WTC11 (cell line): ENCODE measurements around the gene GIMAP4. TPM values are rescaled to one million over a fixed set of nuclear protein-coding genes. Genes with fewer than 3 reads are reported as not detected.

Experiments
- ATAC-seq: fragments of 200-7000 bp; cut with Tn5 transposase; 2 replicates; pipeline ENCODE4 v1.10.0; 2021; ENCODE audit warnings: mild to moderate bottlenecking, moderate library complexity
- Bru-seq: library from RNA; stranded (reverse); fragments of 400-500 nt; gene quantifications from one replicate; lab custom pipeline; 2021; lab: Mats Ljungman, UMichigan
- CTCF ChIA-PET: fragments of 300-600 bp; sonication (Branson Sonifier 250); formaldehyde crosslinking; loops from one replicate; lab custom pipeline; 2021; ENCODE audit warnings: antibody characterized with exemption; lab: Charles Lee
- POLR2A ChIA-PET: fragments of 350-600 bp; sonication (Branson Sonifier 250); formaldehyde crosslinking; loops from one replicate; lab custom pipeline; 2021; ENCODE audit warnings: antibody characterized with exemption; lab: Charles Lee
- DNase-seq: peaks from one replicate; pipeline ENCODE4 v3.0.0; 2021; ENCODE audit warnings: low spot score
- H3K27ac Mint-ChIP-seq: 2 replicates; pipeline ENCODE4 v1.8.0; 2021; ENCODE audit warnings: mixed read lengths
- H3K27me3 Mint-ChIP-seq: 2 replicates; pipeline ENCODE4 v1.8.0; 2021; ENCODE audit warnings: low read depth, mild to moderate bottlenecking, moderate library complexity, mixed read lengths
- H3K36me3 Mint-ChIP-seq: 2 replicates; pipeline ENCODE4 v1.8.0; 2021; ENCODE audit warnings: mixed read lengths
- H3K4me1 Mint-ChIP-seq: 2 replicates; pipeline ENCODE4 v1.8.0; 2022; ENCODE audit warnings: mixed read lengths
- H3K4me3 Mint-ChIP-seq: 2 replicates; pipeline ENCODE4 v1.8.0; 2021; ENCODE audit warnings: mild to moderate bottlenecking, moderate library complexity, mixed read lengths
- H3K9me3 Mint-ChIP-seq: 2 replicates; pipeline ENCODE4 v1.8.0; 2021; ENCODE audit warnings: mixed read lengths
- CREB1 ChIP-seq: sonication (generic); formaldehyde crosslinking; IDR thresholded peaks from 2 replicates; pipeline ENCODE4 v1.8.0; 2023; ENCODE audit warnings: mild to moderate bottlenecking, missing genetic modification reagents
- ESRRA ChIP-seq: sonication (generic); formaldehyde crosslinking; IDR thresholded peaks from 2 replicates; pipeline ENCODE4 v1.8.1; 2022; ENCODE audit warnings: mild to moderate bottlenecking, missing genetic modification reagents, borderline replicate concordance
- FOXK1 ChIP-seq: sonication (generic); formaldehyde crosslinking; IDR thresholded peaks from 2 replicates; pipeline ENCODE4 v1.8.0; 2022; ENCODE audit warnings: mild to moderate bottlenecking, moderate library complexity, missing genetic modification reagents
- GABPB1 ChIP-seq: sonication (generic); formaldehyde crosslinking; IDR thresholded peaks from 2 replicates; pipeline ENCODE4 v1.8.1; 2023; ENCODE audit warnings: mild to moderate bottlenecking, missing genetic modification reagents
- GRHL2 ChIP-seq: fragments of 250-450 bp; sonication (Bioruptor Pico); IDR thresholded peaks from 2 replicates; pipeline ENCODE4 v1.8.0; 2022; ENCODE audit warnings: mild to moderate bottlenecking, moderate library complexity; ENCODE audit not compliant: insufficient replicate concordance, severe bottlenecking
- GTF2I ChIP-seq: fragments of 250-450 bp; sonication (Bioruptor Pico); conservative IDR thresholded peaks from 2 replicates; pipeline ENCODE4 v1.4.0; 2021; ENCODE audit warnings: mild to moderate bottlenecking
- HMGA2 ChIP-seq: fragments of 250-450 bp; sonication (Bioruptor Pico); IDR thresholded peaks from 2 replicates; pipeline ENCODE4 v1.4.0; 2021; ENCODE audit warnings: mild to moderate bottlenecking, moderate library complexity
- IRF2 ChIP-seq: sonication (generic); formaldehyde crosslinking; IDR thresholded peaks from 2 replicates; pipeline ENCODE4 v1.8.0; 2022; ENCODE audit warnings: low read depth, missing genetic modification reagents, borderline replicate concordance
- JAZF1 ChIP-seq: fragments of 250-450 bp; sonication (Bioruptor Pico); IDR thresholded peaks from 2 replicates; pipeline ENCODE4 v1.9.0; 2021; ENCODE audit warnings: moderate library complexity, mild to moderate bottlenecking, inconsistent platforms
- JUN ChIP-seq: sonication (generic); formaldehyde crosslinking; IDR thresholded peaks from 2 replicates; pipeline ENCODE4 v1.8.0; 2023; ENCODE audit warnings: mild to moderate bottlenecking, missing genetic modification reagents
- KAT7 ChIP-seq: sonication (generic); formaldehyde crosslinking; IDR thresholded peaks from 2 replicates; pipeline ENCODE4 v1.8.1; 2023; ENCODE audit warnings: missing genetic modification reagents, mild to moderate bottlenecking, borderline replicate concordance
- NFE2L1 ChIP-seq: sonication (generic); formaldehyde crosslinking; IDR thresholded peaks from 2 replicates; pipeline ENCODE4 v1.8.1; 2023; ENCODE audit warnings: missing genetic modification reagents
- NR1H2 ChIP-seq: sonication (generic); formaldehyde crosslinking; IDR thresholded peaks from 2 replicates; pipeline ENCODE4 v1.9.0; 2021; ENCODE audit warnings: mild to moderate bottlenecking, moderate library complexity, missing genetic modification reagents
- SMAD4 ChIP-seq: sonication (generic); formaldehyde crosslinking; IDR thresholded peaks from 2 replicates; pipeline ENCODE4 v1.8.0; 2022; ENCODE audit warnings: mild to moderate bottlenecking, missing genetic modification reagents
- SP1 ChIP-seq: sonication (generic); formaldehyde crosslinking; conservative IDR thresholded peaks from 2 replicates; pipeline ENCODE4 v1.8.1; 2022; ENCODE audit warnings: missing genetic modification reagents
- TP53 ChIP-seq: sonication (generic); formaldehyde crosslinking; IDR thresholded peaks from 2 replicates; pipeline ENCODE4 v1.8.1; 2023; ENCODE audit warnings: mild to moderate bottlenecking, missing genetic modification reagents
- ZNF416 ChIP-seq: fragments of 250-450 bp; sonication (Bioruptor Pico); IDR thresholded peaks from 2 replicates; pipeline ENCODE4 v1.9.0; 2021; ENCODE audit warnings: mild to moderate bottlenecking, inconsistent platforms
- ZNF671 ChIP-seq: fragments of 250-450 bp; sonication (Bioruptor Pico); IDR thresholded peaks from 2 replicates; pipeline ENCODE4 v1.8.0; 2021; ENCODE audit warnings: mild to moderate bottlenecking
- long read RNA-seq, 3 experiments: library from RNA in 1 of 3; library from capped mRNA in 1 of 3; library from polyadenylated mRNA in 1 of 3; unstranded in 2 of 3; stranded (forward) in 1 of 3; transcript quantifications; one replicate each; pipeline ENCODE4 v2.0.0, GENCODE V29; 2021
- total RNA-seq: library from RNA; stranded (reverse); gene quantifications from 3 replicates; pipeline ENCODE4 v1.2.3, GENCODE V29; 2021
- TF ChIP-seq, protein P1 (sequence below): sonication (generic); formaldehyde crosslinking; IDR thresholded peaks from 2 replicates; pipeline ENCODE4 v1.8.1; 2023; ENCODE audit warnings: mild to moderate bottlenecking, missing genetic modification reagents
- TF ChIP-seq, protein P2 (sequence below): sonication (generic); formaldehyde crosslinking; IDR thresholded peaks from 2 replicates; pipeline ENCODE4 v1.8.1; 2023; ENCODE audit warnings: mild to moderate bottlenecking, missing genetic modification reagents, moderate library complexity
- TF ChIP-seq, protein P3 (sequence below): fragments of 250-450 bp; sonication (Bioruptor Pico); IDR thresholded peaks from 2 replicates; pipeline ENCODE4 v2.1.2; 2022; ENCODE audit warnings: mild to moderate bottlenecking, moderate library complexity
- TF ChIP-seq, protein P4 (sequence below): sonication (generic); formaldehyde crosslinking; IDR thresholded peaks from 2 replicates; pipeline ENCODE4 v1.8.1; 2022; ENCODE audit warnings: low read depth, missing genetic modification reagents, borderline replicate concordance
- TF ChIP-seq, protein P5 (sequence below): fragments of 250-450 bp; sonication (Bioruptor Pico); IDR thresholded peaks from 2 replicates; pipeline ENCODE4 v1.9.0; 2021; ENCODE audit warnings: mild to moderate bottlenecking

Gene GIMAP4
- 0.28 to 0.39 TPM (median 0.30 TPM) in 3 replicates for total RNA-seq
- Bru-seq, nascent RNA: not detected
- long read RNA-seq, experiment 1: 0 reads
- long read RNA-seq, experiment 2: 0 reads
- long read RNA-seq, experiment 3: 0 reads

DNA sequence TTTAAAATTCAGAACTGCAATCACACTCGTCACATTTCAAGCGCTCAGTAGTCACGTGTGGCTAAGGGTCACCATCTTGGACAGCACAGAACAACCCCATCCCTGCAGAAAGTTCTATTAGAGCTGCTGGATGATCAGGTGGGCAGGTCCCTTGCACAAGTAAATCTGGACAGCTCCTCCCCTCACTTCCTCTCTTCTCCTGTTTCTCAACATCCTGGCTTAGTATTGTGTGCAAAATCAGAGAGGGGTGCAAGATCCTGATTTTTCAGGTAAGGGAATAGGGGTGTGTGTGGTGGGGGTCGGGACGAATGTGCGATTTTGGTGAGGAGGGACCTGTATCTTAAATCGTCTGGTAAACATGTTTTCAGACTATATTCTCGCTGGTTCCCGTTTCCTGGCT is at the start of gene GIMAP4:
GIMAP4 (plus strand) TSS at position 222 of the 400 bp plus-strand sequence. CDS start 2,512 bp downstream, outside the sequence.
- Mint-ChIP-seq H3K27me3 (no peaks in the 10 kb centered on the region; the same call in none of the 2 replicates), H3K4me1 (peaks cover 40% of the 10 kb centered on the region), H3K36me3 (no peaks in the 10 kb centered on the region), H3K4me3 (no peak within 1 kb of the TSS), H3K9me3 (no peaks in the 10 kb centered on the region), H3K27ac (no peak within 1 kb of the TSS)
- TF ChIP-seq NR1H2: no peak
- TF ChIP-seq CREB1 (CRISPR knock-in tag): no peak
- TF ChIP-seq ZNF416 (CRISPR knock-in tag): no peak
- TF ChIP-seq JUN (CRISPR knock-in tag): no peak
- no peak for TF ChIP-seq IRF2 (CRISPR knock-in tag)
- TF ChIP-seq ZNF671 (CRISPR knock-in tag): no peak
- TF ChIP-seq, protein P1, sequence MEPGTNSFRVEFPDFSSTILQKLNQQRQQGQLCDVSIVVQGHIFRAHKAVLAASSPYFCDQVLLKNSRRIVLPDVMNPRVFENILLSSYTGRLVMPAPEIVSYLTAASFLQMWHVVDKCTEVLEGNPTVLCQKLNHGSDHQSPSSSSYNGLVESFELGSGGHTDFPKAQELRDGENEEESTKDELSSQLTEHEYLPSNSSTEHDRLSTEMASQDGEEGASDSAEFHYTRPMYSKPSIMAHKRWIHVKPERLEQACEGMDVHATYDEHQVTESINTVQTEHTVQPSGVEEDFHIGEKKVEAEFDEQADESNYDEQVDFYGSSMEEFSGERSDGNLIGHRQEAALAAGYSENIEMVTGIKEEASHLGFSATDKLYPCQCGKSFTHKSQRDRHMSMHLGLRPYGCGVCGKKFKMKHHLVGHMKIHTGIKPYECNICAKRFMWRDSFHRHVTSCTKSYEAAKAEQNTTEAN (CRISPR knock-in tag): no peak
- no peak for TF ChIP-seq SP1 (CRISPR knock-in tag)
- TF ChIP-seq GABPB1 (CRISPR knock-in tag): no peak
- TF ChIP-seq, protein P2, sequence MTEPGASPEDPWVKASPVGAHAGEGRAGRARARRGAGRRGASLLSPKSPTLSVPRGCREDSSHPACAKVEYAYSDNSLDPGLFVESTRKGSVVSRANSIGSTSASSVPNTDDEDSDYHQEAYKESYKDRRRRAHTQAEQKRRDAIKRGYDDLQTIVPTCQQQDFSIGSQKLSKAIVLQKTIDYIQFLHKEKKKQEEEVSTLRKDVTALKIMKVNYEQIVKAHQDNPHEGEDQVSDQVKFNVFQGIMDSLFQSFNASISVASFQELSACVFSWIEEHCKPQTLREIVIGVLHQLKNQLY (CRISPR knock-in tag): no peak
- no peak for TF ChIP-seq FOXK1
- TF ChIP-seq JAZF1: no peak
- TF ChIP-seq NFE2L1 (CRISPR knock-in tag): no peak
- TF ChIP-seq, protein P3, sequence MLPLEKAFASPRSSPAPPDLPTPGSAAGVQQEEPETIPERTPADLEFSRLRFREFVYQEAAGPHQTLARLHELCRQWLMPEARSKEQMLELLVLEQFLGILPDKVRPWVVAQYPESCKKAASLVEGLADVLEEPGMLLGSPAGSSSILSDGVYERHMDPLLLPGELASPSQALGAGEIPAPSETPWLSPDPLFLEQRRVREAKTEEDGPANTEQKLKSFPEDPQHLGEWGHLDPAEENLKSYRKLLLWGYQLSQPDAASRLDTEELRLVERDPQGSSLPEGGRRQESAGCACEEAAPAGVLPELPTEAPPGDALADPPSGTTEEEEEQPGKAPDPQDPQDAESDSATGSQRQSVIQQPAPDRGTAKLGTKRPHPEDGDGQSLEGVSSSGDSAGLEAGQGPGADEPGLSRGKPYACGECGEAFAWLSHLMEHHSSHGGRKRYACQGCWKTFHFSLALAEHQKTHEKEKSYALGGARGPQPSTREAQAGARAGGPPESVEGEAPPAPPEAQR (CRISPR knock-in tag): no peak
- TF ChIP-seq, protein P4, sequence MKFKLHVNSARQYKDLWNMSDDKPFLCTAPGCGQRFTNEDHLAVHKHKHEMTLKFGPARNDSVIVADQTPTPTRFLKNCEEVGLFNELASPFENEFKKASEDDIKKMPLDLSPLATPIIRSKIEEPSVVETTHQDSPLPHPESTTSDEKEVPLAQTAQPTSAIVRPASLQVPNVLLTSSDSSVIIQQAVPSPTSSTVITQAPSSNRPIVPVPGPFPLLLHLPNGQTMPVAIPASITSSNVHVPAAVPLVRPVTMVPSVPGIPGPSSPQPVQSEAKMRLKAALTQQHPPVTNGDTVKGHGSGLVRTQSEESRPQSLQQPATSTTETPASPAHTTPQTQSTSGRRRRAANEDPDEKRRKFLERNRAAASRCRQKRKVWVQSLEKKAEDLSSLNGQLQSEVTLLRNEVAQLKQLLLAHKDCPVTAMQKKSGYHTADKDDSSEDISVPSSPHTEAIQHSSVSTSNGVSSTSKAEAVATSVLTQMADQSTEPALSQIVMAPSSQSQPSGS: no peak
- POLR2A ChIA-PET: interaction anchor here (0.6 kb wide), 1 partner anchor 880 kb away, joined by 7 read pairs; no protein-coding TSS in a partner anchor
- DNase-seq: no peak
- ATAC-seq: no peak
- CTCF ChIA-PET: interaction anchor here (1.0 to 1.1 kb wide), 2 partner anchors 118 to 282 kb away, joined by 3 read pairs; no protein-coding TSS in a partner anchor

DNA sequence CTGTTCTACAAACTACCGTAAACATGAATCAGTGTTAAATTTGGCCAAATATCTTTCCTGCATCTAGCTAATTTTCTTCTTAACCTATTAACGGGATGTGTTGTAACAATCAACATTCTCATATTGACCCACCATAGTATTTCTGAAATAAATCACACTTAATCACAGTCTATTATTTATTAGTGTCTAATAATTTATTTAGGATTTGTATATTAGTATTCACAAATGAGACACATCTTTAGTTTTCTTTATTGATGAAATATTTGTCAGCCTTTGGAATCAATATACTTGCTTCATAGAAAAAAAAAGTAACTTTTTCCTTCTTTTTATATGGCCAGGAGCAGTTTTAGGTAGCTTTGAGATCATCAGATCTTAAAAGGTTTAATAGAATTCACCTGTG is 47.9 kb upstream of the GIMAP4 start:
- TF ChIP-seq ZNF671 (CRISPR knock-in tag) (no peak), TP53 (CRISPR knock-in tag) (no peak), SMAD4 (no peak), JAZF1 (no peak), CREB1 (CRISPR knock-in tag) (no peak)
- H3K4me3 Mint-ChIP-seq: no peak overlapping the region
- peaks cover 3% of the 10 kb centered on the region; the same call in 1 of the 2 replicates for H3K36me3 Mint-ChIP-seq
- ChIA-PET POLR2A (no interaction called here), CTCF (no interaction called here)
- ATAC-seq (no peak), DNase-seq (no peak)
- H3K27ac Mint-ChIP-seq: no peak overlapping the region
- no peaks in the 10 kb centered on the region; the same call in none of the 2 replicates for H3K27me3 Mint-ChIP-seq
- peaks cover 6% of the 10 kb centered on the region for H3K9me3 Mint-ChIP-seq
- peaks cover 35% of the 10 kb centered on the region for H3K4me1 Mint-ChIP-seq

DNA sequence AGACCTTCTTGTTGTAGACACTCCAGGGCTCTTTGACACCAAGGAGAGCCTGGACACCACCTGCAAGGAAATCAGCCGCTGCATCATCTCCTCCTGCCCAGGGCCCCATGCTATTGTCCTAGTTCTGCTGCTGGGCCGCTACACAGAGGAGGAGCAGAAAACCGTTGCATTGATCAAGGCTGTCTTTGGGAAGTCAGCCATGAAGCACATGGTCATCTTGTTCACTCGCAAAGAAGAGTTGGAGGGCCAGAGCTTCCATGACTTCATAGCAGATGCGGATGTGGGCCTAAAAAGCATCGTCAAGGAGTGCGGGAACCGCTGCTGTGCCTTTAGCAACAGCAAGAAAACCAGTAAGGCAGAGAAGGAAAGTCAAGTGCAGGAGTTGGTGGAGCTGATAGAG is 47.0 kb upstream of the GIMAP4 start:
- Mint-ChIP-seq H3K27me3 (peaks cover 3% of the 10 kb centered on the region), H3K27ac (no peak overlapping the region), H3K36me3 (peaks cover 7% of the 10 kb centered on the region), H3K9me3 (peaks cover 10% of the 10 kb centered on the region), H3K4me3 (no peak overlapping the region), H3K4me1 (peaks cover 39% of the 10 kb centered on the region)
- ChIA-PET POLR2A (no interaction called here), CTCF (no interaction called here)
- ATAC-seq: no peak
- no peak for DNase-seq
- TF ChIP-seq GRHL2 (CRISPR knock-in tag) (no peak), HMGA2 (no peak), GTF2I (CRISPR knock-in tag) (no peak), IRF2 (CRISPR knock-in tag) (no peak), ESRRA (CRISPR knock-in tag) (no peak), KAT7 (CRISPR knock-in tag) (no peak), TP53 (CRISPR knock-in tag) (no peak)
- TF ChIP-seq, protein P3 (CRISPR knock-in tag): no peak
- TF ChIP-seq, protein P5, sequence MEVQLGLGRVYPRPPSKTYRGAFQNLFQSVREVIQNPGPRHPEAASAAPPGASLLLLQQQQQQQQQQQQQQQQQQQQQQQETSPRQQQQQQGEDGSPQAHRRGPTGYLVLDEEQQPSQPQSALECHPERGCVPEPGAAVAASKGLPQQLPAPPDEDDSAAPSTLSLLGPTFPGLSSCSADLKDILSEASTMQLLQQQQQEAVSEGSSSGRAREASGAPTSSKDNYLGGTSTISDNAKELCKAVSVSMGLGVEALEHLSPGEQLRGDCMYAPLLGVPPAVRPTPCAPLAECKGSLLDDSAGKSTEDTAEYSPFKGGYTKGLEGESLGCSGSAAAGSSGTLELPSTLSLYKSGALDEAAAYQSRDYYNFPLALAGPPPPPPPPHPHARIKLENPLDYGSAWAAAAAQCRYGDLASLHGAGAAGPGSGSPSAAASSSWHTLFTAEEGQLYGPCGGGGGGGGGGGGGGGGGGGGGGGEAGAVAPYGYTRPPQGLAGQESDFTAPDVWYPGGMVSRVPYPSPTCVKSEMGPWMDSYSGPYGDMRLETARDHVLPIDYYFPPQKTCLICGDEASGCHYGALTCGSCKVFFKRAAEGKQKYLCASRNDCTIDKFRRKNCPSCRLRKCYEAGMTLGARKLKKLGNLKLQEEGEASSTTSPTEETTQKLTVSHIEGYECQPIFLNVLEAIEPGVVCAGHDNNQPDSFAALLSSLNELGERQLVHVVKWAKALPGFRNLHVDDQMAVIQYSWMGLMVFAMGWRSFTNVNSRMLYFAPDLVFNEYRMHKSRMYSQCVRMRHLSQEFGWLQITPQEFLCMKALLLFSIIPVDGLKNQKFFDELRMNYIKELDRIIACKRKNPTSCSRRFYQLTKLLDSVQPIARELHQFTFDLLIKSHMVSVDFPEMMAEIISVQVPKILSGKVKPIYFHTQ (CRISPR knock-in tag): no peak
- TF ChIP-seq, protein P2 (CRISPR knock-in tag): no peak
